ENCODE data around the gene MTARC1.

GRCh38 chr1:220828950-220829586 is 42.4 kb downstream of the MTARC1 start:
- TF ChIP-seq POLR2A (IDR thresholded peaks at IDR 0.05): no peak
- TF ChIP-seq CTCF (IDR thresholded peaks at IDR 0.05): no peak
